Stimulated activated CD4-positive, alpha-beta T cell treated with anti-CD3 and anti-CD28 coated beads, TNF-alpha, amount 100 ng/mL, for 24 hours (primary cell): ENCODE results near the gene GUCY1A2.
A peak's percentile ranks its signal among the peaks of the same experiment; 100 is the strongest.
"Not testable (repeated sequence)": the region's sequence is repeated elsewhere in the genome, so short reads cannot be mapped to it uniquely, and the experiment has no call there.

Experiments
- DNase-seq, 3 experiments: peaks; one replicate each; pipeline ENCODE4 v3.0.0-alpha.2; 2020; ENCODE audit warnings: low read depth in 3 of 3

The GUCY1A2 gene

GRCh38 chr11:106943089-106943488 lies 75.2 kb downstream of the GUCY1A2 start:
- no peak for DNase-seq

- DNase-seq: no peak
These were observed 79.1 kb downstream of the GUCY1A2 start for GRCh38 chr11:106939157-106939556.

GRCh38 chr11:106937111-106937510 lies 81.2 kb downstream of the GUCY1A2 start:
- no peak for DNase-seq

- no peak for DNase-seq
These were observed 93.0 kb downstream of the GUCY1A2 start for GRCh38 chr11:106925245-106925644.

- no peak for DNase-seq
These were observed 97.3 kb downstream of the GUCY1A2 start for GRCh38 chr11:106920899-106921509.

- DNase-seq: peak in 1 of 3 experiments; percentile 2
These were observed 100.3 kb downstream of the GUCY1A2 start for GRCh38 chr11:106917973-106918372.

GRCh38 chr11:106914409-106914808 lies 103.9 kb downstream of the GUCY1A2 start:
- DNase-seq: no peak

GRCh38 chr11:106913141-106913540 lies 105.1 kb downstream of the GUCY1A2 start:
- DNase-seq: no peak

- DNase-seq: no peak
These were observed 113.5 kb downstream of the GUCY1A2 start for GRCh38 chr11:106904826-106905225.

GRCh38 chr11:106889718-106890117 lies 128.6 kb downstream of the GUCY1A2 start:
- DNase-seq: no peak

GRCh38 chr11:106888386-106888785 lies 129.9 kb downstream of the GUCY1A2 start:
- no peak for DNase-seq

GRCh38 chr11:106883693-106884092 lies 134.6 kb downstream of the GUCY1A2 start:
- DNase-seq: not testable (repeated sequence)

- no peak for DNase-seq
These were observed 138.3 kb downstream of the GUCY1A2 start for GRCh38 chr11:106879832-106880546.

GRCh38 chr11:106879029-106879428 lies 139.2 kb downstream of the GUCY1A2 start:
- DNase-seq: no peak

- DNase-seq: no peak
These were observed 143.3 kb downstream of the GUCY1A2 start for GRCh38 chr11:106875013-106875412.

GRCh38 chr11:106872246-106872645 lies 146.0 kb downstream of the GUCY1A2 start:
- DNase-seq: no peak

GRCh38 chr11:106858200-106858599 lies 160.1 kb downstream of the GUCY1A2 start:
- no peak for DNase-seq

- DNase-seq: no peak
These were observed 161.7 kb downstream of the GUCY1A2 start for GRCh38 chr11:106856566-106856965.

GRCh38 chr11:106854429-106854828 lies 163.8 kb downstream of the GUCY1A2 start:
- DNase-seq: no peak

GRCh38 chr11:106853850-106854401 lies 164.3 kb downstream of the GUCY1A2 start:
- no peak for DNase-seq

- DNase-seq: no peak
These were observed 165.5 kb downstream of the GUCY1A2 start for GRCh38 chr11:106852779-106853178.

- DNase-seq: no peak
These were observed 169.8 kb downstream of the GUCY1A2 start for GRCh38 chr11:106848526-106848925.

- no peak for DNase-seq
These were observed 176.1 kb downstream of the GUCY1A2 start for GRCh38 chr11:106842134-106842533.
